NCI-H1048 (cell line): ENCODE measurements around the gene FAM184A.

ENCODE experiments used
- DNase-seq: peaks from one replicate; lab custom pipeline; 2025; lab: John Stamatoyannopoulos, UW

Gene FAM184A

GRCh38 chr6:119060255-119060907 is 18.1 kb downstream of the FAM184A start:
- no peak for DNase-seq

DNA sequence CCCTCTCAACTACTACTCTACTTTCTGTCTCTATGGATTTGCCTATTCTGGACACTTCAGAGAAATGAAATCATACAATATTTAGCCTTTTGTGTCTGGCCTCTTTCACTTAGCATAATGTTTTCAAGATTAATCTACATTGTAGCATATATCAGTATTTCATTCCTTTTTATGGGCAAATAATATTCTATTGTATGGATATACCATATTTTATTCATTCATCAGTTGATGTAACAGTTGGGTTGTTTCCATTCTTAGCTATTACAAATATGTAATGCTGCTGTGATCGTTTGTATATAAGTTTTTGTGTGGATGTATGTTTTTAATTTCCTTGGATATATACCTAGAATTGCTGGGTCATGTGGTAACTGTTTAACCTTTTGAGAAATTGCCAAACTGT is 23.4 kb downstream of the FAM184A start:
- DNase-seq: no peak

GRCh38 chr6:119052987-119053386 is 25.5 kb downstream of the FAM184A start:
- DNase-seq: no peak

- DNase-seq: no peak
Observed at GRCh38 chr6:119052292-119052889, 26.1 kb downstream of the FAM184A start.

DNA sequence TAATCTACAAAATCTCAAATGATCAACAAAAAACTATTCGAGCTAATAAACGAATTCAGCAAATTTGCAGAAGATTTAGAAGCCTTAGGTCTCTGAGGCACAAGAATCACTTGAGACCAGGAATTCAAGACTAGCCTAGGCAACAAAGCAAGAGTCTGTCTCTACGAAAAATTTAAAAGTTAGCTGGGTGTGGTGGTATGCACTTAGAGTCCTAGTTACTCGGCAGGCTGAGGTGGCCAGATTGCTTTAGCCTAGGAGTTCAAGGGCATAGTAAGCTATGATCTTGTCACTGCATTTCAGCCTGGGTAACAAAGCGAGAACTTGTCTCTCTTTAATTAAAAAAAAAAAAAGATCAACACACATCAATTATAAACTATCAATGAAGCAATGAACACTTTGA is 34.2 kb downstream of the FAM184A start:
- no peak for DNase-seq

DNA sequence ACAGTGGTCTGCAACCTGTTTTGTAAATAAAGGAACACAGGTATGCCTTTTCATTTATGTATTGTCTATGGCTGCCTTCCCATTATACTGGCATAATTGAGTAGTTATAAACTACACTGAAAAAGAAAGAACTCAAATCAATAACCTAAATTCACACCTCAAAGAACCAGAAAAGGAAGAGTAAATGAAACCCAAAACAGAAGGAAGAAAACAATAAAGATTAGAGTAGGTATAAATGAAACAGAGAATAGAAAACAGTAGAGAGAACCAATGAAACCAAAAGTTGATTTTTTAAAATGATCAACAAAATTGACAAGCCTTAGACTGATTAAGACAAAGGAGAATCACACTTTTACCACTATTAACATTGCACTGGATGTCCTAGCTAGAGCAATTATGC is 34.7 kb downstream of the FAM184A start:
- no peak for DNase-seq

DNA sequence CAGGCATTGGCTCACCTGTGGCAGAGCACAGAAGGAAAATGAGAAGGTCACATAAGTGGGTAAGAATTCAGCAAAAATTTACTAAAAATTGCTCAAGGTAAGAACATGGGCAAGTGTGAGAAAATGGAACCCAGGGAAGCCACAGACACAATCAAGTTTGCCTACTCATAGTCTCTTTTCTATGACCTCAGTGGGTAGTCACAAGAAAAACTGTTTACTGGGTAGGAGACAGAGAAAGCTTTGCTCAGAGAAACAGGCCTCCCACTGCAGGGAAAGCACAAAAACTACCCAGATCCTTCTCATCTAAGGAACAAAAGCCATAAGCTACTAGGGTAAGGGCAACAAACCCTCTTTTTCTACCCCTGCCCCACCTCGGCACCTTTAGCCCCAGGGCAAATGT is 35.2 kb downstream of the FAM184A start:
- no peak for DNase-seq

GRCh38 chr6:119040636-119041035 is 37.8 kb downstream of the FAM184A start:
- no peak for DNase-seq

GRCh38 chr6:119040229-119040628 is 38.2 kb downstream of the FAM184A start:
- no peak for DNase-seq

- no peak for DNase-seq
Observed at GRCh38 chr6:119037941-119038623, 40.4 kb downstream of the FAM184A start.

GRCh38 chr6:119037264-119037663 is 41.2 kb downstream of the FAM184A start:
- no peak for DNase-seq

DNA sequence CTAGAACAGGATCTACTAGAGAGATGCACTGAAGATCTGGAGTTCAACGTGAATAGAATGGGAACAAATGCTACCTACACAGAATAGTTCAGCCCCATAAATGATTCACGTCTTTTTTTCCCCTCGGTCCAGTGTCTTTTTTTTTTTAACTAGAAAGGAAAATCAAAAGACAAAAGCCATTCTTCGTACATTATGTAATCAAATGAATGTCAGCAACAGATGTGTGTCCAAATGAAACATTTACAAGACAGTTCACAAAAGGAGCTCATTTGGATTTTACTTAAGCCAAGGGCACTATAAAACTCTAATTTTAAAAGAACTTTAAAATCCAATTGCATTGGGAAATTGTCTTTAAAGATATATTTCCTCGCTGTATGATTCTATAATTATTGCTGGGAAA is 42.4 kb downstream of the FAM184A start:
- DNase-seq: no peak

DNA sequence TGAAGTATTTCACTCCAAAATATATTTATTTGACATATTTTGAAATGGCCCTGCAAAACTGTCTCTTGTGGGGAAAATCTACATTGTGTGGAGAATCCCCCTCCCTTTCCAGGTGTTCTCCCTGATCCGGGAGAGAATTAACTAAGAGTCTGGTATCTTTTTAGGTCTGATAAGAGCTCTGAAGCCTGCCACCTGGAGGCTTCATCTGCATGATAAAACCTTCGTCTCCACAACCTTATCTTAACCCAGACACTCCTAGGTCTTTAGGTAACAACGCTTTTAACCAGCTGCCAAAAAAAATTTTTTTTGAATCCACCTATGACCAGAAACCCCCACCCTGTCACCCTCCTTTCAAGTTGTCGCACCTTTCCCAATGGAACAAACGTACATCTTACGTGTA is 43.0 kb downstream of the FAM184A start:
- no peak for DNase-seq

GRCh38 chr6:119034827-119035458 is 43.5 kb downstream of the FAM184A start:
- no peak for DNase-seq

DNA sequence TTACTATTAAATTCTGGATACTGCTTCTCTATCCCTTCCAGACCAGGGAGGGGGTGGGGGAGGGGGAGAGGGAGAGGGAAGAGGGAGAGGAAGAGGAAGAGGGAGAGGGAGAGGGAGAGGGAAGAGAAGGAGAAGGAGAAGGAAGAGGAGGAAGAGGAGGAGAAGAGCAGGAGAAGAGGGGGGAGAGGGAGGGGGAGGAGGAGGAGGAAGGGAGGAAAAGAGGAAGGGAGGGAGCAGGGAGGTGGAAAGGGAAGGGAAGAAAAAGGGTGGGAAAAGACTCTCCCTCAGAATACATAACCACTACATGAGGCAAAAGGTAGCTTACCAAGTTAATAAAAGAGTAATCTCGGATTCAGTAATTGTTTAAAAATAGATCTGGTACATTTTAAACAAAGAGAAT is 46.0 kb downstream of the FAM184A start:
- no peak for DNase-seq

- no peak for DNase-seq
Observed at GRCh38 chr6:119030759-119031158, 47.7 kb downstream of the FAM184A start.

DNA sequence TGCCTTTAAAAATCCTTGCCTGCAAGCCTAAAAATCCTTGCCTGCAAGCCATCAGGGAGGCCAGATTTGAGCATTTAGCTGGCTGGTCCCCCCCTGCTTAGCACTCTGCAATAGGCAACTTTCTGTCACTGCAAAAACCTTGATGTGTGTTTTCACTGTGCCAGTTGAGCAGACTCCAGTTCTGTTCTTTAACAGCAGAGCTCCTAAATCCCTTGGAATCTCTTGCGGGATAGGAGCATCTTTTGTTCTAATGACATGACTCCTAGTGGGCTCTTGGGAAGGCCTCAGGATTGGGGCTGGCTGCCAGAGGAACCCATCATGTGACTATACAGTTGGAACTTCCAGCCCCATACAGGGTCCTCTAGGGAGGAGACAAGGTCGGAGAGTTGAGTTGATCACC is 50.4 kb downstream of the FAM184A start:
- no peak for DNase-seq

DNA sequence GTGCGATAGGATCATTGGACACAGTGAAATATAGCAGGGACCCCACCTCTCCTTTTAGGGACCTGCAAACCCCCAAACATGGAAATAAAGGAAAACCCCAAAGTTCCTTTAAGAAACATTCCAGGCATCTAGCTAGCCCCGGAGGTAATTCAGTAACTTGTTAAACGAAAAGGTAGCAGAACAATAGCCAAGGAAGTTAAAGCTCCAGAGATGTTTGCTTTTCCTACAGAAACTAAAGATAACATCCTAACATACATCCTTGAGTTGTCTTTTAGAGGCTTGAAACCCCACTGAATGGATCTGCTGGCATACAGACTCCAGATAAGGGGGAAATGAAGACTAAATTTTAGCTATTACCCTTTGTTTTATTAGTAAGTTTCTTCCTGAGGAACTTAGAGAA is 51.0 kb downstream of the FAM184A start:
- no peak for DNase-seq

DNA sequence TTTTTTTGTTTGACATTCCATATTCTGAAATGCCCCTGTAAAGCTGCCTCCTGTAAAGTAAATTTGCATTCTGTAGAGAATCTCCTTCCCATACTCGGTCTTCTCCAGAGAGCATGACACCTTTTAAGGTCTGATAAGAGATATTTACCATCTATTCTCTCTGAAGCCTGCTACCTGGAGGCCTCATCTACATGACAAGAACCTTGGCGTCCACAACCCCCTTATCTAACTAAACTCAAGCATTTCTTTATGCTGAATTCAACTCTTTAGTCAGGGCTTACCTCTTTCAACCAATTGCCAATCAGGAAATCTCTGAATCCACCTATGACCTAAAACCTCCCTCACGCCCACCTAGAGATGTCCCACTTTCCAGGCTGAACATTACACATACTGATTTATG is 51.6 kb downstream of the FAM184A start:
- no peak for DNase-seq

DNA sequence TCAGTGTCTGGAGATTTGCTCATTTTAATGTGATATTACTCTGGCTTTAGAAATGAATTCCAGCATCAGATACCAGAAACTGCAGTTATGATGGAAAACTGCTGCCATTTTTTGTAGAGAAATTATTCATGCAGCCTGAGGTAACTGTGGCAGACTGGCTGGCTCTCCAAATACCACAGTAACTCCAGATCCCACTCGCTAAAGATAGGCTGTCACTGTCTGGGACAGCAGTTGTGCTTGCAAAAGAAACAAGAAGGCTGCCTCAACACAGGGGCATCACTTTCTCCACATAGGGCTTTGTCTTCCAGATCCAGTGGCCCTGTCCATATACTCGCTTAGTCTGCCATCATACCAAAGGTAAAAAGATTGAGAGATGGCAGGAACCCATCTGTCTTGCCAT is 52.7 kb downstream of the FAM184A start:
- DNase-seq: no peak

GRCh38 chr6:119024111-119024510 is 54.4 kb downstream of the FAM184A start:
- DNase-seq: no peak

DNA sequence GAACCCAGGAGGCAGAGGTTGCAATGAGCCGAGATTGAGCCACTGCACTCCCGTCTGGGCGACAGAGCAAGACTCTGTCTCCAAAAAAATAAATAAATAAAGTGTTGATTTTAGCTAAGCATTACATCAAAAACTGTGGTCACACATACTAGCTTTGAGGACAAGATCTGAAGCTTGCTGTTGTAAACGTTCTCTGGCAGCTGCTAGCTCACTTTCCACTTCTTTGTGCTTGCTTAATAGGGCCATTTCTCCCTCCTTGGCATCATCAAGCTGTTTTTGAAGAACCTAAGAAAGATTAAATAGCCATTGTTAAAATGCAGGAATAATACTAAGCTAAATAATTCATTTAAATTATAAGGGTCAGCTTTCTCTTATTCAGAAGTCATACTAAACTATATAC is 55.7 kb downstream of the FAM184A start:
- no peak for DNase-seq
